Psoas muscle (tissue), 8 donors: Measurements from ENCODE around the gene NPAS4. TPM values are rescaled to one million over a fixed set of nuclear protein-coding genes. Genes with fewer than 3 reads are reported as not detected.
"Not testable (repeated sequence)": the region's sequence is repeated elsewhere in the genome, so short reads cannot be mapped to it uniquely, and the experiment has no call there.

Source experiments
- ATAC-seq, 4 donors: fragments of 200-7000 bp; cut with Tn5 transposase; one replicate each; pipeline ENCODE4 v1.9.1; 2020; ENCODE audit warnings: moderate library complexity in 3 of 4, mild to moderate bottlenecking in 2 of 4
- DNase-seq, 2 donors: peaks; one replicate each; pipeline ENCODE4 v3.0.0-alpha.2; 2020
- H3K27ac ChIP-seq: fragments of 200-600 bp; one replicate; pipeline ENCODE4 v1.8.0; 2022
- H3K27me3 ChIP-seq, 3 donors: fragments of 200-600 bp in 1 of 3; one replicate each; pipeline versions ENCODE4 v1.6.1 to v1.8.0; 2013 to 2022; ENCODE audit warnings: low read length in 2 of 3, mild to moderate bottlenecking in 2 of 3, moderate library complexity in 1 of 3; ENCODE audit not compliant: insufficient read depth in 3 of 3
- H3K36me3 ChIP-seq, 2 donors: fragments of 200-600 bp in 1 of 2; one replicate each; pipeline versions ENCODE4 v1.6.1 to v1.8.0; 2013 to 2022; ENCODE audit warnings: low read depth in 1 of 2, mild to moderate bottlenecking in 1 of 2, moderate library complexity in 1 of 2; ENCODE audit not compliant: insufficient read depth in 1 of 2
- H3K4me1 ChIP-seq: fragments of 200-600 bp; one replicate; pipeline ENCODE4 v1.8.0; 2022
- H3K4me3 ChIP-seq: fragments of 200-600 bp; one replicate; pipeline ENCODE4 v1.8.0; 2022; ENCODE audit warnings: mild to moderate bottlenecking
- H3K9me3 ChIP-seq: fragments of 200-600 bp; one replicate; pipeline ENCODE4 v1.8.0; 2022
- WGBS, 3 donors: extraction: QIAGEN DNeasy Blood & Tissue Kit; methylation state at CpG; one replicate each; pipeline versions ENCODE4 v1.1.6 to v1.1.7; 2013; 5-methylcytosine and 5-hydroxymethylcytosine counted together
- intact Hi-C, 2 donors: fragments of 100-400 bp; cut with DNase I; formaldehyde crosslinking; loops; one replicate each; pipeline versions ENCODE4 v1.11.0 to v1.14.2; 2022
- long read RNA-seq, 2 donors: library from polyadenylated mRNA; unstranded; transcript quantifications; one replicate each; pipeline ENCODE4 v2.0.0, GENCODE V29; 2021
- polyA plus RNA-seq, 3 donors: library from polyadenylated mRNA; stranded (reverse); fragments of 200-250 nt; gene quantifications; one replicate each; pipeline ENCODE4 v1.2.3, GENCODE V29; 2013
- total RNA-seq, 4 donors: library from RNA; stranded (reverse); fragmentation: NEBNext Ultra II Directional in 2 of 4; extraction: Animal tissue kit (Norgen Biotek cat#: 25700) in 2 of 4; gene quantifications; one replicate each; pipeline versions ENCODE4 v1.2.1 to v1.2.4, GENCODE V29; 2021 to 2023
- TF ChIP-seq, protein P1 (sequence below): fragments of 200-600 bp; IDR thresholded peaks from one replicate; pipeline ENCODE4 v1.8.0; 2022; ENCODE audit warnings: antibody characterized with exemption
- donor health status: healthy with polysubstance abuse.
- donor health status: DM: no; HTN: no; CAD: no; lungs with moderate emphysema.
- donor health status: Bipolar disorder and iron deficiency.
- donor health status: healthy.
- donor health status: DM: yes; HTN: yes; CAD: no.
- donor health status: DM: no; HTN: no; CAD: no.
- donor health status: DM: no; HTN: no; CAD: no.
- donor health status: DM: yes; HTN: yes; CAD: no.

Gene NPAS4
- total RNA-seq, result not detected
- polyA plus RNA-seq, result under 1 TPM in 1 of 3 donors, not detected in 2; 0.05 TPM
- long read RNA-seq, donor 1, result 0 reads
- long read RNA-seq, donor 2, result 0 reads

DNA sequence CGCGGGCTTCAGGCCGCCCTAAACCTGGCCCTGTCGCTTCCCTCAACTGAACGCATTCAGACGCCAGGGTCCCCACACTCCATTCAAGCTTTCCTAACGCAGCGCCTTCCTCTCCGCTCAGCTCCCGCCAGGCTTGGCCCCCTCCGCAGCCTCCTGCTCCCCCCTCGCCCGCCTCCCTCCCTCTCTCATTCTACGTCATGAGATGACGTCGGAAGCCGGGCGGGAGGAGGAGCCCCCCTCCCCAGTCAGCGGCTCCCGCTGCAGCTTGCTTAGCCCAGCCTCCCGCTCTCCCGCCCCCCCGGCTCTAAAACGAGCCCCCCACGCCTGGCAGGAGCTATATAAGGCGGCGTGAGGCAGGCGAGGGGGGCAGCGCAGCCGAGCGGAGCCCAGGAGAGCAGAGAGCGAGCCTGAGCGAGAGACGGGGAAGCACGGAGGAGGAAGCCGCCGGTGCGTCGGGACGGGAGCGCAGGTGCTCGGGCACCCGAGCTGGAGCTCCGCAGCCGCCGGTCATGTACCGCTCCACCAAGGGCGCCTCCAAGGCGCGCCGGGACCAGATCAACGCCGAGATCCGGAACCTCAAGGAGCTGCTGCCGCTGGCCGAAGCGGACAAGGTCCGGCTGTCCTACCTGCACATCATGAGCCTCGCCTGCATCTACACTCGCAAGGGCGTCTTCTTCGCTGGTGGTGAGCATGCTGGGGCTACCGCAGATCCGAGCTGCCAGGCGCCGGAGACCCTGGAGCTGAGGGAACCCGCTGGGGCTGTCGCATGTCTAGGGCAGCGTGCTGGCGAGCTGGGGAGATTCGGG, at the start of gene NPAS4:
Gene NPAS4 (plus strand): TSS at position 365 of the 806 bp plus-strand sequence. CDS start 145 bp downstream, at position 510.
- Histone ChIP-seq H3K9me3 (no peaks in the 10 kb centered on the region), H3K36me3 (no peaks in the 10 kb centered on the region), H3K4me1 (peaks cover 35% of the 10 kb centered on the region), H3K27ac (no peak within 1 kb of the TSS), H3K4me3 (peak within 1 kb of the TSS; percentile 32), H3K27me3 (no peaks in the 10 kb centered on the region)
- WGBS, 3 donors, result 4% methylated on average over 64 to 71 of the region's 71 CpGs
- intact Hi-C loops, result no loop called here
- no peak for DNase-seq
- TF ChIP-seq, protein P1, sequence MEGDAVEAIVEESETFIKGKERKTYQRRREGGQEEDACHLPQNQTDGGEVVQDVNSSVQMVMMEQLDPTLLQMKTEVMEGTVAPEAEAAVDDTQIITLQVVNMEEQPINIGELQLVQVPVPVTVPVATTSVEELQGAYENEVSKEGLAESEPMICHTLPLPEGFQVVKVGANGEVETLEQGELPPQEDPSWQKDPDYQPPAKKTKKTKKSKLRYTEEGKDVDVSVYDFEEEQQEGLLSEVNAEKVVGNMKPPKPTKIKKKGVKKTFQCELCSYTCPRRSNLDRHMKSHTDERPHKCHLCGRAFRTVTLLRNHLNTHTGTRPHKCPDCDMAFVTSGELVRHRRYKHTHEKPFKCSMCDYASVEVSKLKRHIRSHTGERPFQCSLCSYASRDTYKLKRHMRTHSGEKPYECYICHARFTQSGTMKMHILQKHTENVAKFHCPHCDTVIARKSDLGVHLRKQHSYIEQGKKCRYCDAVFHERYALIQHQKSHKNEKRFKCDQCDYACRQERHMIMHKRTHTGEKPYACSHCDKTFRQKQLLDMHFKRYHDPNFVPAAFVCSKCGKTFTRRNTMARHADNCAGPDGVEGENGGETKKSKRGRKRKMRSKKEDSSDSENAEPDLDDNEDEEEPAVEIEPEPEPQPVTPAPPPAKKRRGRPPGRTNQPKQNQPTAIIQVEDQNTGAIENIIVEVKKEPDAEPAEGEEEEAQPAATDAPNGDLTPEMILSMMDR, result no peak
- ATAC-seq, result no peak

DNA sequence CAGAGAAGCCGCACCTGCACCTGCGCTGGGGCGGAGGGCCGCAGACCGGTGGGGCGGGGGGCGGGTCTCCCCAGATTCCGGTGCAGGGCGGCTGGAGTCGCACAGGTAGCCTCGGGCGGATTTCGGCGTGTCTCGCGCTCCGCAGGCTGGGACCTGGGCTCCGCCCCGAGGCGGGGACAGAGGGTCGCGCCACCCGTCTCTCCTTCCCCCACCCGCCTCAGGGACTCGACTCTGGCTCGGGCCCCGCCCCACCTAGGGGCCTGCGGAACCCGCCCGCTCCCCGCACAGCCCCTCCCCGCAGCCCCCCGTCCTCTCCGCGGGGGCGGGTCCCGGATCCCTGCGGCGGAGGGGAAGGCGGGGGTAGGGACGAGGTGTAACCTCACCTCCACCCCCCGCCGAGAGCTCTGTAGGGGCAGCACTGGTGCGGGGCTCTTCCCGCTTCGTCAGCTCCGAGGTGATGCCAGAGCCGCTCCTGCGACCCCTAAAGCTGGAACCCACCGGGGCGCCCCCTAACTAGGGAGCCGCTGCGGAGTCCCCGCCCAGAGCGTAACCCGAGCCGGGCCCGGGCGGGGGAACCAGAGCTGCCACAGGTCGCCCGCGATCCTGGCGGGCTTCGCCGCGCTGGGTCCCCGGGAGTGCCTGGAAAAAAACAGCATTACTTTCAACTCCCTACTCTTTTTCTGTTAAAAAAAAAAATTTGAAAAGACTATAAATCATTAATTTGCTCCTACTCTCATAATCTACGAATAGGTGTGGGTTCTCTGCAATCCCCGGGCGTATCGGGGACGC, 49.0 kb upstream of the NPAS4 start, which contains the start of gene SLC29A2:
Gene SLC29A2 (minus strand): TSS at position 134 of the 789 bp plus-strand sequence. CDS start 169 bp downstream, outside the sequence.
- H3K4me3 ChIP-seq, result peak within 1 kb of the TSS; percentile 91
- H3K36me3 ChIP-seq, result peaks cover 0 to 18% of the 10 kb centered on the region in 2 donors
- H3K4me1 ChIP-seq, result peaks cover 60% of the 10 kb centered on the region
- ATAC-seq, result peak; percentile 55 to 71 (median 61)
- no peaks in the 10 kb centered on the region for H3K27me3 ChIP-seq
- H3K9me3 ChIP-seq, result no peaks in the 10 kb centered on the region
- 0 to 2% (median 1%) methylated on average over 41 to 72 of the region's 72 CpGs for WGBS, 3 donors
- intact Hi-C loops, result no loop called here
- peak within 1 kb of the TSS; percentile 93 for H3K27ac ChIP-seq
- TF ChIP-seq, protein P1, result no peak
- DNase-seq, result peak; percentile 75 to 87

DNA sequence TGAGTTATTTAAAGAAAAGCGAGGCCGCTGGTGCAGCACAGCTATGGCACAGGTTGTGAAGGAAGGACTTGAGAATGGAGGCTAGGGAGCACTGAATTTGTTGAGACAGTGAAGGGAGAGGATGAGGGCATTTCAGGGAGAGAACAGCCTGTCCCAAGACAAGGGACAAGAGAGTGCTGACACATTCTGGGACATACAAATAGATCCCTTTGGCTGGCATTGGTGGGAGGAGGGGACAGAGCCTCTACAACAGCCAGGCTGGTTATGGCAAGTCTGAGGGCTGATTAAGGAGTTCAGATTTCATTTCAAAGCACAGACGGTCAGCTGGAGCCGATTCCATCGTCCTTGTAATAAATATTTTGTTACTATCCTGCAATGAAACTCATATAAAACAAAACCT, 47.6 kb upstream of the NPAS4 start:
- Histone ChIP-seq H3K9me3 (no peaks in the 10 kb centered on the region), H3K27me3 (no peaks in the 10 kb centered on the region), H3K36me3 (peaks cover 0 to 3% of the 10 kb centered on the region in 2 donors), H3K27ac (peak overlapping the region; percentile 93), H3K4me3 (peak overlapping the region; percentile 26), H3K4me1 (peaks cover 45% of the 10 kb centered on the region)
- ATAC-seq (peak; percentile 72 to 75 (median 74)), DNase-seq (peak; percentile 45 to 78)
- intact Hi-C loops, result no loop called here
- TF ChIP-seq, protein P1, result no peak
- 22 to 28% (median 24%) methylated on average over 5 of the region's 5 CpGs for WGBS, 3 donors

DNA sequence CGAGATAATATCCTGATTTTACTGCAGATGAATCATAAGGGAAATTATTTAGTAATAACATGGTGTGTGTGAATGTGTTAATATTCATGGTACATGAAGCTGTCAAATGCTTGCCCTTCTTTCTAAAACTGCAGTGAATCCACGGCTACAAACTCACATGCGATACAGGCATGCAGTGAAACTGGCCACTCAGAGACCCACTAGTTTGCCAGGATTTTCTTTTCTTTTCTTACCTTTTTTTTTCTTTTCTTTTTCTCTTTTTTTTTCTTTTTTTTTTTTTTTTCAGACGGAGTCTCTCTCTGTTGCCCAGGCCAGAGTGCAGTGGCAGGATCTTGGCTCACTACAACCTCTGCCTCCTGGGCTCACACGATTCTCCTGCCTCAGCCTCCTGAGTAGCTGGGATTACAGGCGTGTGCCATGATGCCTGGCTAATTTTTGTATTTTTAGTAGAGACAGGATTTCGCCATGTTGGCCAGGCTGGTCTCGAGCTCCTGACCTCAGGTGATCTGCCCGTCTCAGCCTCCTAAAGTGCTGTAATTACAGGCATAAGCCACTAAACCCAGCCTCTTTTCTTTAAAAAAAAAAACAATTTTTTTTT, 47.0 kb upstream of the NPAS4 start:
- H3K4me1 ChIP-seq, result peaks cover 41% of the 10 kb centered on the region
- H3K9me3 ChIP-seq, intact Hi-C loops, H3K36me3 ChIP-seq, H3K27me3 ChIP-seq: not testable (repeated sequence)
- H3K4me3 ChIP-seq, result peak overlapping the region; percentile 26
- H3K27ac ChIP-seq, result peak overlapping the region; percentile 93
- WGBS, 3 donors, result 23 to 34% (median 29%) methylated on average over 9 of the region's 9 CpGs
- peak in 1 of 2 donors; percentile 46 for DNase-seq
- peak in 1 of 4 donors; percentile 0 for ATAC-seq

DNA sequence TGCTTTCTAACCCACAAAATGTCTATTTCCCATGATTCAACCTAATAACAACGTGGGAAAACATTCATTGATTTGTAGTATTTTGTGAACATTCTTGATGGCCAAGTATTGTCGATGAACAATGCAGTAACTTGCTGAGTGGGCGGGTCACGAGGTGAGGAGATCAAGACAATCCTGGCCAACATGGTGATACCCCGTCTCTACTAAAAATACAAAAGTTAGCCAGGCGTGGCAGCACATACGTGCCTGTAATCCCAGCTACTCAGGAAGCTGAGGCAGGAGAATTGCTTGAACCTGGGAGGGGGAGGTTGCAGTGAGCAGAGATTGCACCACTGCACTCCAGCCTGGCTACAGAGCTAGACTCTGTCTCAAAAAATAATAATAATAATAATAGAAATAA, 40.6 kb upstream of the NPAS4 start:
- peak in 1 of 2 donors; percentile 12 for DNase-seq
- 22 to 31% (median 26%) methylated on average over 7 of the region's 7 CpGs for WGBS, 3 donors
- H3K9me3 ChIP-seq, H3K27me3 ChIP-seq, H3K27ac ChIP-seq, H3K36me3 ChIP-seq, H3K4me1 ChIP-seq, ATAC-seq, H3K4me3 ChIP-seq, intact Hi-C loops: not testable (repeated sequence)

DNA sequence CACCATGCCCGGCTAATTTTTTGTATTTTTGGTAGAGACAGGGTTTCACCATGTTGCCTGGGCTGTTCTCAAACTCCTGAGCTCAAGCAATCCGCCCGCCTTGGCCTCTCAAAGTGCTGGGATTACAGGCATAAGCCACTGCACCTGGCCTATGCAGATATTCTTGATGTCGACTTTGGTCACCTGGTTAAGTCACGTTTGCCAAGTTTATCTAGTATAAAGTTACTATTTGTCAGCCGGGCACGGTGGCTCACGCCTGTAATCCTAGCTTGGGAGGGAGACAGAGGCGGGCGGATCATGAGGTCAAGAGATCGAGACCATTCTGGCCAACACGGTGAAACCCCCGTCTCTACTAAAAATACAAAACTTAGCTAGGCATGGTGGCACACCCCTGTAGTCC, 36.5 kb upstream of the NPAS4 start:
- H3K36me3 ChIP-seq, H3K27ac ChIP-seq, H3K4me3 ChIP-seq, H3K9me3 ChIP-seq, intact Hi-C loops, DNase-seq, H3K27me3 ChIP-seq: not testable (repeated sequence)
- peak in 1 of 4 donors; percentile 55 for ATAC-seq
- H3K4me1 ChIP-seq, result peaks cover 12% of the 10 kb centered on the region
- WGBS, 3 donors, result 30 to 44% (median 36%) methylated on average over 13 of the region's 13 CpGs
